DOHH2 (cell line): Measurements from ENCODE around the gene SLC35F2.

Experiments
- H3F3A ChIP-seq: fragments of 200-600 bp; sonication (generic), shearing (Covaris generic); 2 replicates; pipeline ENCODE4 v1.6.0; 2016; ENCODE audit warnings: antibody characterized with exemption, mild to moderate bottlenecking; ENCODE audit not compliant: control insufficient read depth, insufficient read depth
- H3K27ac ChIP-seq: fragments of 200-600 bp; sonication (generic); 2 replicates; pipeline ENCODE4 v1.5.1; 2014; ENCODE audit warnings: low read depth, mild to moderate bottlenecking, low read length, moderate library complexity
- H3K27me3 ChIP-seq: fragments of 200-600 bp; sonication (generic); 2 replicates; pipeline ENCODE4 v1.6.1; 2014; ENCODE audit warnings: mild to moderate bottlenecking, low read length, mixed read lengths; ENCODE audit not compliant: control insufficient read depth
- H3K36me3 ChIP-seq: fragments of 200-600 bp; sonication (generic); 2 replicates; pipeline ENCODE4 v1.6.1; 2014; ENCODE audit warnings: mild to moderate bottlenecking, low read length, moderate library complexity, mixed read lengths; ENCODE audit not compliant: control insufficient read depth
- H3K4me1 ChIP-seq: fragments of 200-600 bp; sonication (generic); 2 replicates; pipeline ENCODE4 v1.6.1; 2014; ENCODE audit warnings: mild to moderate bottlenecking, low read length, mixed read lengths; ENCODE audit not compliant: control insufficient read depth
- H3K4me2 ChIP-seq: fragments of 200-600 bp; sonication (generic); 2 replicates; pipeline ENCODE4 v1.6.0; 2014; ENCODE audit warnings: mild to moderate bottlenecking, low read length, moderate library complexity
- H3K4me3 ChIP-seq: fragments of 200-600 bp; sonication (generic); 2 replicates; pipeline ENCODE4 v1.5.1; 2014; ENCODE audit warnings: mild to moderate bottlenecking, low read length, mixed read lengths
- H3K79me2 ChIP-seq: fragments of 200-600 bp; sonication (generic); 2 replicates; pipeline ENCODE4 v1.6.1; 2014; ENCODE audit warnings: mild to moderate bottlenecking, low read length, mixed read lengths; ENCODE audit not compliant: control insufficient read depth
- H3K9me2 ChIP-seq: fragments of 200-600 bp; sonication (generic); replicated peaks from 2 replicates; pipeline ENCODE4 v1.6.1; 2014; ENCODE audit warnings: mild to moderate bottlenecking, low read length, mixed read lengths; ENCODE audit not compliant: control insufficient read depth
- H3K9me3 ChIP-seq: fragments of 200-600 bp; sonication (generic); 2 replicates; pipeline ENCODE4 v1.6.1; 2014; ENCODE audit warnings: antibody characterized with exemption, low read length, mixed read lengths; ENCODE audit not compliant: control insufficient read depth, insufficient read depth
- H4K20me1 ChIP-seq: fragments of 200-600 bp; sonication (generic); 2 replicates; pipeline ENCODE4 v1.6.0; 2014; ENCODE audit warnings: low read depth, mild to moderate bottlenecking, antibody characterized with exemption, low read length, moderate library complexity; ENCODE audit not compliant: control insufficient read depth, insufficient read depth
- CTCF ChIP-seq: fragments of 200-600 bp; sonication (generic); IDR thresholded peaks from one replicate; pipeline ENCODE4 v1.5.1; 2014; ENCODE audit warnings: antibody characterized with exemption, mild to moderate bottlenecking, low read depth, low read length; ENCODE audit not compliant: poor library complexity, severe bottlenecking
- EZH2phosphoT487 ChIP-seq: fragments of 200-600 bp; sonication (generic); IDR thresholded peaks from 2 replicates; pipeline ENCODE4 v1.6.1; 2017; ENCODE audit warnings: borderline replicate concordance, mild to moderate bottlenecking, antibody characterized with exemption, low read length, moderate library complexity, mixed read lengths

SLC35F2 gene

GRCh38 chr11:107842412-107843100 is 16.0 kb downstream of the SLC35F2 start:
- Histone ChIP-seq H3F3A (no peaks in the 10 kb centered on the region), H3K27me3 (no peaks in the 10 kb centered on the region), H3K36me3 (peaks cover 3% of the 10 kb centered on the region), H3K79me2 (peaks cover 89% of the 10 kb centered on the region), H3K4me3 (no peak overlapping the region), H3K9me3 (no peaks in the 10 kb centered on the region), H4K20me1 (no peaks in the 10 kb centered on the region), H3K4me2 (no peak overlapping the region), H3K9me2 (no peaks in the 10 kb centered on the region), H3K27ac (no peak overlapping the region), H3K4me1 (no peaks in the 10 kb centered on the region)
- TF ChIP-seq CTCF: no peak
- no peak for TF ChIP-seq EZH2phosphoT487

DNA sequence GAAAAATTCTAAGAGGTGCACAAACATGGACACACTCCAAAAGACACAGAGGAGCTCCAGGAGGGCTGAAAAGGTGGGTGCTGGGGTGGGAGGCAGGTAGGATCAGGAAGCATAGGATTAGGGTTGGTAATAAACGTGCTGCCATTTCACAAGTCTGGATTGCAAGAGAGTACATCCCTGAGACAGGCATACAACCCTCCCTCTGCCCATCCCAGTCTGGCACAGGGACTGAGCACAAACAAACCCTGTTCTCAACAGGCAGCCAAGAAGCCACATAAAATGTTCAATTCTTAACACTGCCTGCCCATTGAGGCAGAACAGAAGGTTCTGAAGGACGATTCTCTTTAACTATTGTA is 18.5 kb downstream of the SLC35F2 start:
- no peak for TF ChIP-seq CTCF
- no peak for TF ChIP-seq EZH2phosphoT487
- Histone ChIP-seq H3F3A (no peaks in the 10 kb centered on the region), H3K4me3 (no peak overlapping the region), H3K79me2 (peaks cover 90% of the 10 kb centered on the region), H3K27ac (no peak overlapping the region), H4K20me1 (peaks cover 7% of the 10 kb centered on the region; the same call in 1 of the 2 replicates), H3K9me2 (no peaks in the 10 kb centered on the region), H3K4me1 (no peaks in the 10 kb centered on the region), H3K9me3 (no peaks in the 10 kb centered on the region), H3K36me3 (peaks cover 2% of the 10 kb centered on the region), H3K27me3 (no peaks in the 10 kb centered on the region), H3K4me2 (no peak overlapping the region)

DNA sequence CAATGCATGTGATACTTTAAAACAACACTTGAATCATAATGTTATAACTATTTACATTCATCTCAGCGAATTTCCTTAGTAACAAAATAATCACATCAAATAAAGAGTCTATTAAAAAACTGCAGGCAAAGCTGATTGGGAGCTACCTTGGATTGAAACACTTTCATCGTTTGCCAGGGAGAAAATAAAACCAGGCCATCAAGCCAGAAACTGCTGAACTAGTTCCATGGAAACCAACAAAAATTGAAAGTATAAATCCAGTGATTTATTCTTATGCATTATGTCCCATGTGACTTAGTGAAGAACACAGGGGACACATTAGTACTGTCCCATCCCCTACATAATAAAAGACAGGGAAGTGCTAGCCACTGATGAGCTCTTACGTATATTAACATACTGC is 21.7 kb downstream of the SLC35F2 start:
- Histone ChIP-seq H3K9me2 (no peaks in the 10 kb centered on the region), H3K27me3 (no peaks in the 10 kb centered on the region), H3K27ac (no peak overlapping the region), H3K9me3 (no peaks in the 10 kb centered on the region), H3F3A (no peaks in the 10 kb centered on the region), H3K4me3 (no peak overlapping the region), H3K79me2 (peaks cover 96% of the 10 kb centered on the region), H3K4me1 (no peaks in the 10 kb centered on the region), H4K20me1 (peaks cover 8% of the 10 kb centered on the region; the same call in 1 of the 2 replicates), H3K36me3 (no peaks in the 10 kb centered on the region), H3K4me2 (no peak overlapping the region)
- TF ChIP-seq EZH2phosphoT487: no peak
- no peak for TF ChIP-seq CTCF
